Skin epidermis (tissue), 12 donors: ENCODE results near the gene NIN.

Experiments used
- H3K27ac ChIP-seq, 21 experiments: fragments of 200-600 bp; sonication (generic) in 11 of 21; one replicate each; pipeline ENCODE4 v1.5.0; 2020; ENCODE audit warnings: mild to moderate bottlenecking in 3 of 21, inconsistent platforms in 2 of 21, moderate library complexity in 2 of 21
- H3K4me3 ChIP-seq, 7 experiments: fragments of 200-600 bp; sonication (generic) in 2 of 7; one replicate each; pipeline ENCODE4 v1.5.0; 2020; ENCODE audit warnings: inconsistent platforms in 2 of 7, mild to moderate bottlenecking in 2 of 7, moderate library complexity in 1 of 7

Gene NIN

GRCh38 chr14:50773632-50774541 lies 57.1 kb downstream of the NIN start:
- Histone ChIP-seq H3K4me3 (no peak overlapping the region), H3K27ac (peak overlapping the region in 9 of 21 experiments; percentile 3 to 71 (median 43))

DNA sequence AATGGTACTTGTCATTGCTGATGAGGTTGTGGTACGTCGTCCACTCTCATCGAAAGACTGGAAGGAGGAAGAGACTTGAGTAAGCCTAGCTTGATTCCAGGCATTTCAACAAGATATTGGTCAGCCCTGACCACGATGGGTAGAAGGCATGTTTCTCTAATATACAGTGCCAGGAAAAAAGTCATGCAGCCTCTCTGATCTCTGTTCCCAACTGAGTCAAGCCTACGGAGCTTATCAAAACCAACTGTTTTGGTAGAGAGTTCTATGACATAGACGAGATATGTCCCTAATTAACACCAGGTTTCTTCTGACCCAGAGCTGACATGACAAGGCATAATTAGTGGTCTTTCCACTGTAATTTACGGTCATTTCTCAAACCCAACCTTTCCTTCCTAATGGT lies 58.5 kb downstream of the NIN start:
- peak overlapping the region in 6 of 21 experiments; percentile 3 to 71 (median 35) for H3K27ac ChIP-seq
- no peak overlapping the region for H3K4me3 ChIP-seq

DNA sequence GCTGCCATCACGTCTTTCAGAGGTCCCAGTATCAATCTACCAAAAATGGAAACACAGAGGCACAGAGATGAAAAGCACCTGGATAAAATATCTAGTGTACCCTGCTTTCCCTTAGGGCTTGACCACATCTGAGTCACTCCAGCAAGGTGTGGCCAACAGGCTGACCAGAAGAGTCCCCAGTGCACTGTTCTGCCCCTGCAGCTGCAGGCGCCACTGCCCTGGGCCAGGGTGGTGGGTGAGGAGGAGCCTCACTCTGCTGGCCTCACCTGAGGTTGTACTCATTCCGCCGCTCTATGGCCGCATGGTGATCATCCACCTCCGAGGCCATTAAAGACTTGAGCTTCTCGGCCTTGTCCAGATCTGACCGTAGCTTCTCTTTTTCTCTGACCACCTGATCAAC lies 60.4 kb downstream of the NIN start:
- H3K4me3 ChIP-seq = no peak overlapping the region
- peak overlapping the region in 4 of 21 experiments; percentile 14 to 61 (median 19) for H3K27ac ChIP-seq

DNA sequence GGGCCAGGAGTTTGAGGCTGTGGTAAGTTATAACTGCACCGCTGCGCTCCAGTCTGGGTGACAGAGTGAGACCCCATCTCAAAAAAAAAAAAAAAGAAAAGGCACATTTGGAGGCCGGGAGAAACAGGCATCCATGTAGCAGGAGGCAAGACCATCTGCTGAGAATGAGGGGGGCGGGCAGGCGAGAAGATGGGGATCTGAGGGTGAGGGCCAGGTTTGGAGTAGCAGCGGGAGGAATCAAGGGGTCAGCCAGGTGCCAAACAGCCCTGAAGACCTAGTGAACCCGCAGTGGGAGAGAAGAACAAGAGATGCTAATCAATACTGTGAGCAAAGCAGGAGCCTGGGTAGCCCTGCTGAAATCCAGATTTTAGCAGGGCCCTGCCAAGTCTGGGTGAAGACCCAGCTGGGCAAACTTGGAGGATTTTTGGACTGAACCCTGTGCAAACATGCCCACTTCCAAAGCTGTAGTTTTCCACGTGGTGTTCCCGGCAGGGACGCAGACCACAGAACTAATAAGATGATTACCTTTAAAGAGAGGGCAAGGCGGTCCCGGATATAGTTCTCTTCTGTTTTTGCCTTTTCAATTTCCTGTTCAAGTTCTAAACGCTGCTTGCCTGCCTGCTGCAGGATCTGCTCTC lies 61.0 kb downstream of the NIN start:
- Histone ChIP-seq H3K27ac (peak overlapping the region in 2 of 21 experiments; percentile 1 to 24), H3K4me3 (no peak overlapping the region)

- peak overlapping the region in 2 of 21 experiments; percentile 1 to 16 for H3K27ac ChIP-seq
- H3K4me3 ChIP-seq = no peak overlapping the region
These were observed 62.3 kb downstream of the NIN start for GRCh38 chr14:50768680-50769079.

GRCh38 chr14:50766338-50766886 lies 64.5 kb downstream of the NIN start:
- no peak overlapping the region for H3K4me3 ChIP-seq
- peak overlapping the region in 6 of 21 experiments; percentile 31 to 65 (median 46) for H3K27ac ChIP-seq

DNA sequence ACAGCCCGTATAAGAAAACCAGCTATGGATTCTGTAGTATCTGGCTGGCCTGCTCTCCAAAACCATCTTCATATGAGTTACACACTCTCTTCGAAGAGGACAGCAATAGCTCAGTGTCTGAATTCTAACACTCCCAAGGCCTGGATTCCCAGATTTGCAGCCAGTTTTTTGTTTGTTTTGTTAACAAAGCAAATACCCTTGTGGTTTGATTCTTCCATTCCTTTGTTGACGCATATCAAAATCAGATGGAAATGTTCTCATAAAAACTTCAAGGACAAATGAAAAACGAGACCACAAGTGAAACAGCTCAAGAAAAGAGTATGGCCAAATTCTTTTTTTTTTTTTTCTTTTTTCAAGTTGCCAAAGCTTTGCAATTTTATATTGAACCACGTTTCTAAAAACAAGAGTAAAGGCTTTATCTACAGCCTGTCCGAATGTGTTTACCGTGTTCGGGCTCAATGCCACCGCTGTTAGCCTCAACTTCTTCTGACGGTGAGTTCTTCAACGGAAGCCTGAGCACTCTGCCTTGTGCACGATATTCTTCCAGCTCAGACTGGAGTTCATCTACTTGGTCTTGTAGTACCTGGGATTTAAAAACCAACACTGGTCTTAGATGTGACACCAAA lies 67.5 kb downstream of the NIN start:
- no peak overlapping the region for H3K4me3 ChIP-seq
- peak overlapping the region in 16 of 21 experiments; percentile 1 to 90 (median 56) for H3K27ac ChIP-seq

DNA sequence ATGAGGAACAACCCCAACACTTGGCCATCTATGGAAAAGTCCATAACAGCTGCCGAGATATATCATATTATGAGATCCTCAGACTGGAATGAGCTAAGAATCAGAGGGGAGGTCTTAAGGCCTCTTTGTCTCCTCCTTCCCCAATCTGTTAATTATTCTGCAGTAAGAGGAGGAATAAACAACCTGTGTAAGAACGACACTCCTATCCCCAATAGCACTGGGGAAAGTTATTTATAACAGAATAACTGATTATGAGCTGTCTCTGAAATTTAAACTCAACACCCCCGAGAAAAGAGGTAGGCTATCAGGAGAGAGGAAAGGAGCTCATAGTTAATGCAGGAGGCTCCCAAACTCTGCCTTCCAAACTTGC lies 68.0 kb downstream of the NIN start:
- peak overlapping the region in 16 of 21 experiments; percentile 1 to 90 (median 56) for H3K27ac ChIP-seq
- no peak overlapping the region for H3K4me3 ChIP-seq

- H3K27ac ChIP-seq = peak overlapping the region in 13 of 21 experiments; percentile 6 to 90 (median 56)
- no peak overlapping the region for H3K4me3 ChIP-seq
These were observed 68.7 kb downstream of the NIN start for GRCh38 chr14:50762001-50762930.

- Histone ChIP-seq H3K4me3 (no peak overlapping the region), H3K27ac (no peak overlapping the region)
These were observed 71.0 kb downstream of the NIN start for GRCh38 chr14:50759800-50760543.

- H3K4me3 ChIP-seq = no peak overlapping the region
- no peak overlapping the region for H3K27ac ChIP-seq
These were observed 72.0 kb downstream of the NIN start for GRCh38 chr14:50758945-50759344.

- peak overlapping the region in 1 of 21 experiments; percentile 31 for H3K27ac ChIP-seq
- no peak overlapping the region for H3K4me3 ChIP-seq
These were observed 72.7 kb downstream of the NIN start for GRCh38 chr14:50758305-50758704.

- Histone ChIP-seq H3K27ac (peak overlapping the region in 1 of 21 experiments; percentile 31), H3K4me3 (no peak overlapping the region)
These were observed 73.3 kb downstream of the NIN start for GRCh38 chr14:50757702-50758101.

GRCh38 chr14:50756300-50756699 lies 74.7 kb downstream of the NIN start:
- H3K4me3 ChIP-seq = no peak overlapping the region
- H3K27ac ChIP-seq = peak overlapping the region in 1 of 21 experiments; percentile 5

DNA sequence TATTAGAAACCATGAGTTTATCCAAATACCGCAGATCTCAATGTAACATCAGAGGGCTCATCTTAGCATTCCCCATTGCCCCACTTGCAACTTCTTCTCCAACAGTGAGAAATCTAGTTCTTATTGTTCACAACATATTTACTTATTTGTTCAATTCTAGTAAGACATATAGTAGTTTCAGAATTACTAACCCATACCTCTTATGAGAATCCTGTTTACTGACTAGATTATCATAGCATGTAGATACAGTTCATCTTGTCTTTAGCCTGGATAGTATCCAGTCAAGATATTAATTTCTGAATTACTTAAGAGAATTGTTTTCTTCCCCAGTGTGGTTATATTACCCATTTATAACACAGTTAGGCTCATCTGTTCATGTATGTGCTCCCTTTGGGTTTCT lies 80.6 kb downstream of the NIN start:
- no peak overlapping the region for H3K27ac ChIP-seq
- H3K4me3 ChIP-seq = no peak overlapping the region

DNA sequence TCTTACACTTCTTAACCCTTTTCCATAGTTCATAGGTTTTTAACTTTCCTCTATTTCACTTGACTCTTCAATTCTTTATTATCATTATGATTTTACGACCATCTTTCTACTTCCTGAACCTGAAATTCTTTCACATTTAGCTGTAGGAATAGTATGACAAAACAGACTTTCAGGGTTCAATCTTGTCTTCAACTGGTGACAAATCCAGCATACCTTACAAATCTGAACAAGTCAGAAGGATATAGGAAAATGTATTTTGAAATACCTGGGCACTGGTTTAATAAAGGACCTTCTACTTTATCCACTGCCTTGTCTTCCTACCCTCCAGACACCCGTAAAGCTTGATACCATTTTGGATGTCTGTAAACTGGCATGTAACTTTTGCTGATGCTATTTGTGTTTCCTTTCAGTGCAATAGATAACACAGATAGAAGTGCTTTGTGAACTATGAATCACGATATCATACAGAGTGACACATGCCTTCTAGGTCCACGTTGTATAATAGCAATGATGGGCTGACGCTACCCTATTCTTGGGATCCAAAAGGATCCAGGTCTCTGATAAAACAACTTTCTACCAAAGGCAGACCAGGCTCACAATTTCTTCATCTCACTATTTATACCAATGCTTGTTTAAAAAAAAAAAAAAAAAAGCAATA lies 85.4 kb downstream of the NIN start:
- Histone ChIP-seq H3K4me3 (no peak overlapping the region), H3K27ac (no peak overlapping the region)

DNA sequence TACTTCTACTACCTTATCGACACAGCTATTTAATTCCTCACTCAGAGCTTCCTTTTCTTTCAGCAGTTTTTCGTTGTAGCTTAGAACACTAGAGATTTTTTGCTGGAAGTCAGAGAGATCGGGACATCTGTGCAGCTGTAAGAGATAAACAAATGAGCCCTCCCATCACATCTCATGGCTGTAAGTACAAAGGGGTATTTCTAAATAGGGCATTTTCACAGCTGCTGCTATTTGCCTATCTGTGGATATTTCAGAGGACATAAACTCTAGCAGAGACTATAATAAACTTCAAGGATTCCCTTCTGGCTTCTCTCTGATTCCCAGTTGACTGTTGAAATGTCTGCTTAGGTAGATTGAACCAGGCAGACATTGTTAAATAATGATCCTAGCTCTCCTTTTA lies 86.7 kb downstream of the NIN start:
- no peak overlapping the region for H3K27ac ChIP-seq

GRCh38 chr14:50741567-50741966 lies 89.4 kb downstream of the NIN start:
- Histone ChIP-seq H3K27ac (peak overlapping the region in 4 of 21 experiments; percentile 9 to 31 (median 10)), H3K4me3 (no peak overlapping the region)

More for the DNA sequence above, 86.7 kb downstream of the NIN start:
- no peak overlapping the region for H3K4me3 ChIP-seq
